HepG2 (cell line): ENCODE results near the gene STRIP1. TPM values are rescaled to one million over a fixed set of nuclear protein-coding genes. Genes with fewer than 3 reads are reported as not detected.

Source experiments
- CENPX ChIP-seq: sonication (generic); formaldehyde crosslinking; IDR thresholded peaks from 2 replicates; pipeline ENCODE4 v1.9.0; 2021; ENCODE audit warnings: mild to moderate bottlenecking, missing genetic modification reagents, moderate library complexity
- CSRNP2 ChIP-seq: sonication (generic); formaldehyde crosslinking; conservative IDR thresholded peaks from 2 replicates; pipeline ENCODE4 v1.8.0; 2022; ENCODE audit warnings: low read depth, missing genetic modification reagents
- FOXP1 ChIP-seq, 2 experiments: fragments of 450-650 bp in 1 of 2; IDR thresholded peaks; 2 replicates each; pipeline ENCODE4 v1.6.1; 2017 to 2018; ENCODE audit warnings: antibody characterized with exemption in 1 of 2
- JUN ChIP-seq: sonication (generic); formaldehyde crosslinking; IDR thresholded peaks from 2 replicates; pipeline ENCODE4 v1.4.0; 2020; ENCODE audit warnings: mild to moderate bottlenecking, missing genetic modification reagents
- KAT2B ChIP-seq: fragments of 150-350 bp; IDR thresholded peaks from 2 replicates; pipeline ENCODE4 v1.6.1; 2014; ENCODE audit warnings: low read depth, low read length, borderline replicate concordance
- KMT2B ChIP-seq: IDR thresholded peaks from 2 replicates; pipeline ENCODE4 v1.6.1; 2016; ENCODE audit warnings: missing genetic modification reagents, missing compliant biosample characterization
- MATR3 ChIP-seq: sonication (generic); formaldehyde crosslinking; IDR thresholded peaks from 2 replicates; pipeline ENCODE4 v1.4.0; 2020; ENCODE audit warnings: missing genetic modification reagents
- MED8 ChIP-seq: sonication (generic); formaldehyde crosslinking; IDR thresholded peaks from 2 replicates; pipeline ENCODE4 v1.8.1; 2023; ENCODE audit warnings: mild to moderate bottlenecking, missing genetic modification reagents; ENCODE audit not compliant: insufficient replicate concordance
- MTA3 ChIP-seq: sonication (generic); formaldehyde crosslinking; IDR thresholded peaks from 2 replicates; pipeline ENCODE4 v1.4.0; 2020; ENCODE audit warnings: missing genetic modification reagents
- ZFP91 ChIP-seq: sonication (generic); formaldehyde crosslinking; IDR thresholded peaks from 2 replicates; pipeline ENCODE4 v1.9.0; 2022; ENCODE audit warnings: missing genetic modification reagents, mild to moderate bottlenecking, borderline replicate concordance
- ZNF354B ChIP-seq: sonication (generic); formaldehyde crosslinking; IDR thresholded peaks from 2 replicates; pipeline ENCODE4 v1.8.0; 2022; ENCODE audit warnings: mild to moderate bottlenecking, missing genetic modification reagents
- ZNF383 ChIP-seq: sonication (generic); formaldehyde crosslinking; IDR thresholded peaks from 2 replicates; pipeline ENCODE4 v1.4.0; 2020; ENCODE audit warnings: missing genetic modification reagents, mild to moderate bottlenecking, borderline replicate concordance
- ZNF468 ChIP-seq: sonication (generic); formaldehyde crosslinking; IDR thresholded peaks from 2 replicates; pipeline ENCODE4 v1.8.0; 2022; ENCODE audit warnings: mild to moderate bottlenecking, moderate library complexity, missing genetic modification reagents
- ZNF704 ChIP-seq: sonication (generic); formaldehyde crosslinking; IDR thresholded peaks from 2 replicates; pipeline ENCODE4 v1.8.1; 2023; ENCODE audit warnings: mild to moderate bottlenecking, inconsistent platforms, moderate library complexity, missing genetic modification reagents, borderline replicate concordance
- polyA plus RNA-seq, 8 experiments: library from polyadenylated mRNA; depleted of rRNA in 3 of 8; stranded (reverse) in 7 of 8; unstranded in 1 of 8; fragments of >200 nt; fragmentation: Illumina TruSeq in 4 of 8; extraction: Trizol in 4 of 8; gene quantifications; 2 replicates each; pipeline versions ENCODE4 v1.2.1 to v1.2.3, GENCODE V29; 2011 to 2016; ENCODE audit warnings: low read depth in 4 of 8, missing spikeins in 1 of 8, mixed read lengths in 1 of 8; ENCODE audit not compliant: insufficient read depth in 1 of 8
- total RNA-seq, 5 experiments: library from RNA; depleted of rRNA; stranded (reverse); fragments of >200 nt; fragmentation: Illumina TruSeq; extraction: Trizol; gene quantifications; 2 replicates each; pipeline ENCODE4 v1.2.3, GENCODE V29; 2016; ENCODE audit warnings: low read depth in 1 of 5
- TF ChIP-seq, protein P1 (sequence below): sonication (generic); formaldehyde crosslinking; IDR thresholded peaks from 2 replicates; pipeline ENCODE4 v1.4.0; 2020; ENCODE audit warnings: mild to moderate bottlenecking, missing genetic modification reagents
- TF ChIP-seq, protein P2 (sequence below): IDR thresholded peaks from 2 replicates; pipeline ENCODE4 v1.6.1; 2016; ENCODE audit warnings: low read depth, borderline replicate concordance
- TF ChIP-seq, protein P3 (sequence below): sonication (generic); formaldehyde crosslinking; IDR thresholded peaks from 2 replicates; pipeline ENCODE4 v1.4.0; 2020; ENCODE audit warnings: mild to moderate bottlenecking, missing genetic modification reagents, borderline replicate concordance

Gene STRIP1
- total and polyA plus RNA-seq, 2 of the 13 experiments (the other 11 are each of a cell fraction or from before 2014, with no cell fraction given), result 20.9 to 27.9 TPM

DNA sequence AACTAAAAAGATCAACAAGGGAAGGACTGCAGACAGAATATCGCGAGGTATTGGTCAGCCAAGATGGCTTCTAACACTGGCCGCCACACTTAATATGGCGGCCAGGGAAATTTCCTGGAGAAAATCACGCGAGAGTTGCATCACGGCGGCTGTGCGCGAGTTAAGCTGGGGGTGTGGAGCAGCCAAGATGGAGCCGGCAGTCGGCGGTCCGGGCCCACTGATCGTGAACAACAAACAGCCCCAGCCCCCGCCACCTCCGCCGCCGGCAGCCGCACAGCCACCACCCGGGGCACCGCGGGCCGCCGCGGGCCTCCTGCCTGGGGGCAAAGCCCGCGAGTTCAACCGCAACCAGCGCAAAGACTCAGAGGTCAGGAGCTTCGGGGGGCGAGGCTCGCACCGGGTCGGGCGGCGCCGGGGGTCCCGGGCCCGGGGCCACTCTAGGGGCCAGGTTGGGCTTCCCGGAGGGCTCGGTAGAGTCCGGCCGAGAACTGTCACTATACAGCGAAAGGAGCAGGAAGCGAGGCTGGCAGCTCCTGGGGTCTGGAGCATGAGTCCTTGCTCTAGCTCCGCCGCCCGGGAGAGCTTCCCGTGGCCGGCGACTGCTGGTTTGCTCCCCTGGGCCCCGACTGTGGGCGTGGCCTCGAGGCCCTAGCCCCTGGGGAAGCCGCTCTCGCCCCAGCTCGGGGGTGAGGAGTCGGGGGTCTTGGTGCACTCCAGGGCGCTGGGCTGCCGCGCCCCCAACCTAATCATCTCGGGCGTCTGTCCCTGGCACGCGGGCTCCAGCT lies at the start of gene STRIP1 (continued):
- peak; percentile 88; the same call in 1 of the 2 replicates for TF ChIP-seq ZFP91
- TF ChIP-seq FOXP1 (IDR thresholded peaks at IDR 0.05), result no peak
- TF ChIP-seq FOXP1 (CRISPR knock-in tag; IDR thresholded peaks at IDR 0.05), result no peak
- TF ChIP-seq MATR3 (CRISPR knock-in tag), result no peak
- TF ChIP-seq, protein P1, sequence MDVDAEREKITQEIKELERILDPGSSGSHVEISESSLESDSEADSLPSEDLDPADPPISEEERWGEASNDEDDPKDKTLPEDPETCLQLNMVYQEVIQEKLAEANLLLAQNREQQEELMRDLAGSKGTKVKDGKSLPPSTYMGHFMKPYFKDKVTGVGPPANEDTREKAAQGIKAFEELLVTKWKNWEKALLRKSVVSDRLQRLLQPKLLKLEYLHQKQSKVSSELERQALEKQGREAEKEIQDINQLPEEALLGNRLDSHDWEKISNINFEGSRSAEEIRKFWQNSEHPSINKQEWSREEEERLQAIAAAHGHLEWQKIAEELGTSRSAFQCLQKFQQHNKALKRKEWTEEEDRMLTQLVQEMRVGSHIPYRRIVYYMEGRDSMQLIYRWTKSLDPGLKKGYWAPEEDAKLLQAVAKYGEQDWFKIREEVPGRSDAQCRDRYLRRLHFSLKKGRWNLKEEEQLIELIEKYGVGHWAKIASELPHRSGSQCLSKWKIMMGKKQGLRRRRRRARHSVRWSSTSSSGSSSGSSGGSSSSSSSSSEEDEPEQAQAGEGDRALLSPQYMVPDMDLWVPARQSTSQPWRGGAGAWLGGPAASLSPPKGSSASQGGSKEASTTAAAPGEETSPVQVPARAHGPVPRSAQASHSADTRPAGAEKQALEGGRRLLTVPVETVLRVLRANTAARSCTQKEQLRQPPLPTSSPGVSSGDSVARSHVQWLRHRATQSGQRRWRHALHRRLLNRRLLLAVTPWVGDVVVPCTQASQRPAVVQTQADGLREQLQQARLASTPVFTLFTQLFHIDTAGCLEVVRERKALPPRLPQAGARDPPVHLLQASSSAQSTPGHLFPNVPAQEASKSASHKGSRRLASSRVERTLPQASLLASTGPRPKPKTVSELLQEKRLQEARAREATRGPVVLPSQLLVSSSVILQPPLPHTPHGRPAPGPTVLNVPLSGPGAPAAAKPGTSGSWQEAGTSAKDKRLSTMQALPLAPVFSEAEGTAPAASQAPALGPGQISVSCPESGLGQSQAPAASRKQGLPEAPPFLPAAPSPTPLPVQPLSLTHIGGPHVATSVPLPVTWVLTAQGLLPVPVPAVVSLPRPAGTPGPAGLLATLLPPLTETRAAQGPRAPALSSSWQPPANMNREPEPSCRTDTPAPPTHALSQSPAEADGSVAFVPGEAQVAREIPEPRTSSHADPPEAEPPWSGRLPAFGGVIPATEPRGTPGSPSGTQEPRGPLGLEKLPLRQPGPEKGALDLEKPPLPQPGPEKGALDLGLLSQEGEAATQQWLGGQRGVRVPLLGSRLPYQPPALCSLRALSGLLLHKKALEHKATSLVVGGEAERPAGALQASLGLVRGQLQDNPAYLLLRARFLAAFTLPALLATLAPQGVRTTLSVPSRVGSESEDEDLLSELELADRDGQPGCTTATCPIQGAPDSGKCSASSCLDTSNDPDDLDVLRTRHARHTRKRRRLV (CRISPR knock-in tag), result no peak
- no peak for TF ChIP-seq MTA3 (CRISPR knock-in tag)
- TF ChIP-seq CENPX (CRISPR knock-in tag), result no peak
- no peak for TF ChIP-seq KAT2B
- no peak for TF ChIP-seq JUN
- TF ChIP-seq, protein P2, sequence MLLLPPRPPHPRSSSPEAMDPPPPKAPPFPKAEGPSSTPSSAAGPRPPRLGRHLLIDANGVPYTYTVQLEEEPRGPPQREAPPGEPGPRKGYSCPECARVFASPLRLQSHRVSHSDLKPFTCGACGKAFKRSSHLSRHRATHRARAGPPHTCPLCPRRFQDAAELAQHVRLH (CRISPR knock-in tag), result no peak
- TF ChIP-seq KMT2B (CRISPR knock-in tag), result peak; percentile 69
- TF ChIP-seq ZNF354B (CRISPR knock-in tag), result no peak
- TF ChIP-seq, protein P3, sequence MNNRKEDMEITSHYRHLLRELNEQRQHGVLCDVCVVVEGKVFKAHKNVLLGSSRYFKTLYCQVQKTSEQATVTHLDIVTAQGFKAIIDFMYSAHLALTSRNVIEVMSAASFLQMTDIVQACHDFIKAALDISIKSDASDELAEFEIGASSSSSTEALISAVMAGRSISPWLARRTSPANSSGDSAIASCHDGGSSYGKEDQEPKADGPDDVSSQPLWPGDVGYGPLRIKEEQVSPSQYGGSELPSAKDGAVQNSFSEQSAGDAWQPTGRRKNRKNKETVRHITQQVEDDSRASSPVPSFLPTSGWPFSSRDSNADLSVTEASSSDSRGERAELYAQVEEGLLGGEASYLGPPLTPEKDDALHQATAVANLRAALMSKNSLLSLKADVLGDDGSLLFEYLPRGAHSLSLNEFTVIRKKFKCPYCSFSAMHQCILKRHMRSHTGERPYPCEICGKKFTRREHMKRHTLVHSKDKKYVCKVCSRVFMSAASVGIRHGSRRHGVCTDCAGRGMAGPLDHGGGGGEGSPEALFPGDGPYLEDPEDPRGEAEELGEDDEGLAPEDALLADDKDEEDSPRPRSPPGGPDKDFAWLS (CRISPR knock-in tag), result no peak
- TF ChIP-seq ZNF383, result no peak
- TF ChIP-seq ZNF468, result no peak
- no peak for TF ChIP-seq MED8 (CRISPR knock-in tag)
- no peak for TF ChIP-seq ZNF704 (CRISPR knock-in tag)
- no peak for TF ChIP-seq CSRNP2
